Panc1 (cell line): ENCODE data around the gene ABCA1.

Source experiments
- CTCF ChIP-seq: fragments of 450-650 bp; IDR thresholded peaks from 2 replicates; pipeline ENCODE4 v1.5.1; 2017; ENCODE audit warnings: mild to moderate bottlenecking
- POLR2AphosphoS5 ChIP-seq: IDR thresholded peaks from 2 replicates; pipeline ENCODE4 v1.6.1; 2012; ENCODE audit warnings: mild to moderate bottlenecking, low read depth, low read length, moderate library complexity
- REST ChIP-seq, 2 experiments: IDR thresholded peaks; 2 replicates each; pipeline ENCODE4 v1.6.1; 2011 to 2012; ENCODE audit warnings: low read depth in 2 of 2, control low read depth in 1 of 2, low read length in 1 of 2, mild to moderate bottlenecking in 1 of 2, moderate library complexity in 1 of 2; ENCODE audit not compliant: insufficient read depth in 1 of 2
- SIN3A ChIP-seq: IDR thresholded peaks from 2 replicates; pipeline ENCODE4 v1.6.1; 2012; ENCODE audit warnings: low read depth, mild to moderate bottlenecking, low read length, moderate library complexity, borderline replicate concordance; ENCODE audit not compliant: insufficient read depth
- TCF7L2 ChIP-seq: IDR thresholded peaks from 2 replicates; pipeline ENCODE4 v1.6.1; 2011; ENCODE audit warnings: mild to moderate bottlenecking, low read depth, low read length, inconsistent platforms

- no peak for TF ChIP-seq CTCF
- no peak for TF ChIP-seq REST (IDR thresholded peaks at IDR 0.05; ENCODE audit: insufficient read depth in 1 of 2, low read depth in 2 of 2, low read length in 1 of 2)
- no peak for TF ChIP-seq POLR2AphosphoS5
- TF ChIP-seq SIN3A: no peak
- TF ChIP-seq TCF7L2: no peak
These were observed 66.6 kb downstream of the ABCA1 start for GRCh38 chr9:104861397-104861796.
